ENCODE measurements around the gene PI4K2A. TPM values are rescaled to one million over a fixed set of nuclear protein-coding genes. Genes with fewer than 3 reads are reported as not detected.

The PI4K2A gene
- total and polyA plus RNA-seq, 2 of the 13 experiments (the other 11 are each of a cell fraction or from before 2014, with no cell fraction given): 10.9 to 14.3 TPM

- in situ Hi-C loops (cut with HindIII; ENCODE audit: extremely low pct_ligation_motif_present, low pct_unique_long_range_greater_than_20kb): loop anchor here (5.0 kb wide), 1 partner anchor 53 kb away; no protein-coding TSS in a partner anchor
These were observed 39.1 kb downstream of the PI4K2A start for GRCh38 chr10:97679594-97679993.

GRCh38 chr10:97682042-97682441 lies 41.6 kb downstream of the PI4K2A start:
- no peaks in the 10 kb centered on the region for H3K9me3 ChIP-seq (ENCODE audit: low read length)
- no peak overlapping the region for H2AFZ ChIP-seq (ENCODE audit: low read length)
- ChIA-PET POLR2A (interaction anchor here (4.3 kb wide), 1 partner anchor 55 kb away, joined by 25 read pairs; the partner anchor contains the start of gene ZFYVE27), CTCF (ENCODE audit: low intra/inter-chr PET ratio, low total read pairs) (no interaction called here)
- H3K36me3 ChIP-seq (replicated peaks in 1 of 2; ENCODE audit: control insufficient read depth in 1 of 2, insufficient read depth in 2 of 2, low read length in 2 of 2): peaks cover 12 to 41% of the 10 kb centered on the region in 2 experiments
- FAIRE-seq (peak; percentile 21), DNase-seq (ENCODE audit: low spot score) (peak; percentile 50), ATAC-seq (no peak; the same call in 2 of the 3 replicates)
- H3K27ac ChIP-seq (ENCODE audit: extremely low read length, insufficient read depth, low read length): no peak overlapping the region
- in situ Hi-C loops (cut with HindIII; ENCODE audit: extremely low pct_ligation_motif_present, low pct_unique_long_range_greater_than_20kb): no loop called here
- H3K79me2 ChIP-seq (ENCODE audit: insufficient read depth, low read length): peaks cover 62% of the 10 kb centered on the region
- no peaks in the 10 kb centered on the region; a peak in 1 of 5 replicates for H3K27me3 ChIP-seq (ENCODE audit: control insufficient read depth in 1 of 2, insufficient read depth in 2 of 2, low read length in 2 of 2)
- no TSS peak for BruUV-seq (replicated peaks)
- intact Hi-C loops (cut with micrococcal nuclease; ENCODE audit: unreplicated experiment): no loop called here
- H3K4me1 ChIP-seq (ENCODE audit: insufficient read depth, low read length): peaks cover 34% of the 10 kb centered on the region
- H3K4me3 ChIP-seq (replicated peaks in 1 of 3; ENCODE audit: insufficient read depth in 1 of 3, low read depth in 2 of 3, low read length in 3 of 3): peak overlapping the region in 2 of 3 experiments; percentile 11 to 97; a peak in 3 of 6 replicates
- H3K4me2 ChIP-seq (ENCODE audit: low read depth, low read length): peak overlapping the region; percentile 93
- H3K9ac ChIP-seq (ENCODE audit: insufficient read depth, low read depth, low read length): peak overlapping the region; percentile 39; the same call in 1 of the 2 replicates
- 60% methylated on average over 3 of the region's 4 CpGs for whole genome bisulfite sequencing (ENCODE audit: low lambda C conversion rate)
- peaks cover 28% of the 10 kb centered on the region for H4K20me1 ChIP-seq (ENCODE audit: insufficient read depth, low read length)
- TF ChIP-seq KMT2B (CRISPR knock-in tag; IDR thresholded peaks at IDR 0.05) (no peak), ZNF468 (CRISPR knock-in tag; IDR thresholded peaks at IDR 0.05) (no peak), NPAS2 (CRISPR knock-in tag; IDR thresholded peaks at IDR 0.05; ENCODE audit: borderline replicate concordance) (no peak), KMT2A (CRISPR knock-in tag; IDR thresholded peaks at IDR 0.05) (no peak), HNF4A (CRISPR knock-in tag; IDR thresholded peaks at IDR 0.05) (peak; percentile 80), GATAD1 (CRISPR knock-in tag; IDR thresholded peaks at IDR 0.05) (no peak), ZBED4 (CRISPR knock-in tag; IDR thresholded peaks at IDR 0.05; ENCODE audit: borderline replicate concordance) (no peak), GFI1 (CRISPR knock-in tag; IDR thresholded peaks at IDR 0.05; ENCODE audit: borderline replicate concordance) (no peak), ZNF562 (CRISPR knock-in tag; IDR thresholded peaks at IDR 0.05; ENCODE audit: borderline replicate concordance) (no peak), RBFOX2 (IDR thresholded peaks at IDR 0.05; ENCODE audit: low read depth, low read length) (0 out of 2 replicates have a peak, but pooled peaks have one; percentile 7), ZNF557 (CRISPR knock-in tag; IDR thresholded peaks at IDR 0.05) (no peak), RXRA (CRISPR knock-in tag; IDR thresholded peaks at IDR 0.05) (no peak), NR2F6 (IDR thresholded peaks at IDR 0.05) (peak; percentile 40), NR2F6 (CRISPR knock-in tag; IDR thresholded peaks at IDR 0.05) (peak; percentile 46)

More at GRCh38 chr10:97679594-97679993, 39.1 kb downstream of the PI4K2A start:
- TF ChIP-seq AGO2 (optimal IDR thresholded peaks at IDR 0.05; ENCODE audit: low read depth, low read length) (peak; percentile 66), SAFB2 (CRISPR knock-in tag; IDR thresholded peaks at IDR 0.05; ENCODE audit: borderline replicate concordance, low read depth) (no peak), RBFOX2 (IDR thresholded peaks at IDR 0.05; ENCODE audit: low read depth, low read length) (peak; percentile 56; the same call in 1 of the 2 replicates), U2AF1 (optimal IDR thresholded peaks at IDR 0.05; ENCODE audit: low read depth, low read length) (no peak)
- H2AFZ ChIP-seq (ENCODE audit: low read length): no peak overlapping the region
- H3K4me3 ChIP-seq (replicated peaks in 1 of 3; ENCODE audit: insufficient read depth in 1 of 3, low read depth in 2 of 3, low read length in 3 of 3): no peak overlapping the region
- H3K79me2 ChIP-seq (ENCODE audit: insufficient read depth, low read length): peaks cover 43% of the 10 kb centered on the region
- H3K27ac ChIP-seq (ENCODE audit: extremely low read length, insufficient read depth, low read length): no peak overlapping the region
- intact Hi-C loops (cut with micrococcal nuclease; ENCODE audit: unreplicated experiment): no loop called here
- peaks cover 29% of the 10 kb centered on the region for H3K4me1 ChIP-seq (ENCODE audit: insufficient read depth, low read length)
- FAIRE-seq (no peak), DNase-seq (ENCODE audit: low spot score) (no peak), ATAC-seq (no peak)
- no TSS peak for BruUV-seq (replicated peaks)
- POLR2A ChIA-PET: interaction anchor here (0.5 kb wide), 1 partner anchor 54 kb away, joined by 3 read pairs; no protein-coding TSS in a partner anchor
- H3K27me3 ChIP-seq (ENCODE audit: control insufficient read depth in 1 of 2, insufficient read depth in 2 of 2, low read length in 2 of 2): no peaks in the 10 kb centered on the region; a peak in 1 of 5 replicates
- no peak overlapping the region for H3K9ac ChIP-seq (ENCODE audit: insufficient read depth, low read depth, low read length)
- no peak overlapping the region for H3K4me2 ChIP-seq (ENCODE audit: low read depth, low read length)
- no peaks in the 10 kb centered on the region for H3K9me3 ChIP-seq (ENCODE audit: low read length)
- CTCF ChIA-PET (ENCODE audit: low intra/inter-chr PET ratio, low total read pairs): no interaction called here
- WGBS (ENCODE audit: low lambda C conversion rate): 100% methylated on average over 1 of the region's 16 CpGs
- peaks cover 19 to 64% of the 10 kb centered on the region in 2 experiments for H3K36me3 ChIP-seq (replicated peaks in 1 of 2; ENCODE audit: control insufficient read depth in 1 of 2, insufficient read depth in 2 of 2, low read length in 2 of 2)
- H4K20me1 ChIP-seq (ENCODE audit: insufficient read depth, low read length): peaks cover 32% of the 10 kb centered on the region
